Glomerular visceral epithelial cell (primary cell): Measurements from ENCODE around the gene CD209.
"Not testable (repeated sequence)": the region's sequence is repeated elsewhere in the genome, so short reads cannot be mapped to it uniquely, and the experiment has no call there.

Experiments used
- DNase-seq: peaks from one replicate; pipeline ENCODE4 v3.0.0-alpha.2; 2016; ENCODE audit errors: extremely low spot score

The CD209 gene

GRCh38 chr19:7767487-7767886 lies 20.2 kb upstream of the CD209 start:
- DNase-seq = no peak

DNA sequence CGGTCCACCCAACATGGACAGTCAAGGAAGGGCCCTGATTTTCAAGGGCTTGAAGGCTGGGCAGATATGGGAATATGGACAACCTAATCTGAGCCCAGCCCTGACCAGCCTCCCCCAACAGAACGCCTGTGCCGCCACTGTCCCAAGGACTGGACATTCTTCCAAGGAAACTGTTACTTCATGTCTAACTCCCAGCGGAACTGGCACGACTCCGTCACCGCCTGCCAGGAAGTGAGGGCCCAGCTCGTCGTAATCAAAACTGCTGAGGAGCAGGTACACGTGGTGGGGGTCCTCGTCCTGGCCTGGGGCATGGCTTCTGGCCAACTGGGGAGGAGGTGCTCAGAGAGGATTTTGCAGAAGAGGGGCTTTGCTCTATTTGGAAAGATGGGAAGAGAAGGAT lies 19.2 kb upstream of the CD209 start:
- no peak for DNase-seq

DNA sequence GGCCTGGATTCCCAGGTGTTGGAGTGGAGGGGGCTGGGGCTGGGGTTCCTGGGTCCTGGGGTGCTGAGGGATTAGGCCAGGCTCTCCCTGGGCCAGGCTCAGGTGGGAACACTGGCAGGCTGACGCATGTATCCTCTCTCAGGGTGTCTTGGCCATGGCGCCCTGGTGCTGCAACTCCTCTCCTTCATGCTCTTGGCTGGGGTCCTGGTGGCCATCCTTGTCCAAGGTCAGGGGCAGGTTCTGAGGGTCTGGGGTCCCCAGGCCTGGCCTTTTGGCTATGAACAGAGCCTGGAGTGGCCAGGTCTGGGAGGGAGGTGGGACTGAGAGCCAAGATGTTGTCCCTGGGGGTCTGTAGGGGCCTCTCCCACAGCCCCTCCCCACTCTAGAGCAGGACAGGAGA lies 17.7 kb upstream of the CD209 start:
- not testable (repeated sequence) for DNase-seq

DNA sequence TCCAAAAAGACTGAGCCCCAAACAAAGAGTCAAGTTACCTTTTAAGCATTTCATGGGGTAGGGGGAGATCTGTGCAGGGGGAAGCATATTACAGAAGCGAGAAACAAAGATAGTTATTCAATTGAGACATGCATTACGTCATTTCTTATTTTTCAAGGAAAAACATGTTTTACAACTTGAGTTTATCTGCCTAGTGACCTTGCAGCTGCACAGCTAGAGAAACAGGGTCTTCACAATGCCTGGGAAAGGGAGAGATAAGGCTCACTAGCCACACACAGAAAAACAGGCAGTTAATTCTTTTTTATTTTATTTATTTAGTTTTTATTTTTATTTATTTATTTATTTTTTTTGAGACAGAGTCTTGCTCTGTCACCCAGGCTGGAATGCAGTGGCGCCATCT lies 16.8 kb upstream of the CD209 start:
- DNase-seq = not testable (repeated sequence)

- no peak for DNase-seq
Observed at GRCh38 chr19:7763696-7764095, 16.4 kb upstream of the CD209 start.

- DNase-seq = no peak
Observed at GRCh38 chr19:7762719-7763293, 15.5 kb upstream of the CD209 start, which contains the start of gene CLEC4M. TSS of gene CLEC4M (plus strand) at chr19:7763243. CDS start at chr19:7763267, 24 bp downstream.

GRCh38 chr19:7759156-7759555 lies 11.8 kb upstream of the CD209 start:
- no peak for DNase-seq

- no peak for DNase-seq
Observed at GRCh38 chr19:7757358-7757757, 10.0 kb upstream of the CD209 start.

DNA sequence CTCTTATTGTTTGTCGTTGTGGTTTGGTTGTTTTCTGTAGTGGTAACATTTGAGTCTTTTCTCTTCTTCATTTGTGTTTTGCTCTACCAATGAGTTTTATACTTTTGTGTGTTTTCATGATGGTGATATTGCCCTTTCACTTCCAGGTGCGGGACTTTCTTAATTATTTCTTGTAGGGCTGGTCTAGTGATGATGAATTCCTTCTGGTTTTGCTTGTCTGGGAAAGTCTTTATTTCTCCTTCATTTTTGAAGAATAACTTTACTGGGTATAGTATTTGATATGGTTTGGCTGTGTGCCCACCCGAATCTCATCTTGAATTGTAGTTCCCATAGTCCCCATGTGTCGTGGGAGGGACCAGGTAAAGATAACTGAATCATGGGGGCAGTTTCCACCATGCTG lies 8.9 kb upstream of the CD209 start:
- DNase-seq = no peak

DNA sequence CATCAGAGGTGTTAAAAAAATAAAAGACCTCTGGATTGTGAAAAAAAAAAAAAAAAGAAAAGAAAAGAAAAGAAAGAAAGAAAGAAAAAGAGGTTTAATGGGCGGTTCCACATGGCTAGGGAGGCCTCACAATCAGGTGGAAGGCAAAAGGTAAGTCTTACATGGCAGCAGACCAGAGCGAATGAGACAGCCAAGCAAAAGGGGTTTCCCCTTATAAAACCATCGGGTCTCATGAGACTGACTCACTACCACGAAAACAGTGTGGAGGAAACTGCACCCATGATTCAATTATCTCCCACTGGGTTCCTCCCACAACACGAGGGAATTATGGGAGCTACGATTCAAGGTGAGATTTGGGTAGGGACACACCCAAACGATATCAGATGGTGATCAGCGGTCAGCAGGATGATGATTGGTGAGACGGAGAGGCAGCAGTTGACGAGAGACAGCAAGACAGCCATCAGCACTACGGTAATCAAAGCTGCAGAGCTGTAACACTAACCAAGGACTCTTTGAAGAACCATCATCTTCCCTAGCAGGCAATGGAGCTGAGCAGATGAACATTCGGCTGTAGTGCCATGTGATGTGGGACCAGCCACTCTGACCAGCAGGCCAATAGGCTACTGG lies 3.9 kb upstream of the CD209 start:
- DNase-seq = peak; percentile 17

- DNase-seq = no peak
Observed at GRCh38 chr19:7748756-7749155, 1.4 kb upstream of the CD209 start.

- DNase-seq = no peak
Observed at GRCh38 chr19:7748171-7748570, 837 bp upstream of the CD209 start.

DNA sequence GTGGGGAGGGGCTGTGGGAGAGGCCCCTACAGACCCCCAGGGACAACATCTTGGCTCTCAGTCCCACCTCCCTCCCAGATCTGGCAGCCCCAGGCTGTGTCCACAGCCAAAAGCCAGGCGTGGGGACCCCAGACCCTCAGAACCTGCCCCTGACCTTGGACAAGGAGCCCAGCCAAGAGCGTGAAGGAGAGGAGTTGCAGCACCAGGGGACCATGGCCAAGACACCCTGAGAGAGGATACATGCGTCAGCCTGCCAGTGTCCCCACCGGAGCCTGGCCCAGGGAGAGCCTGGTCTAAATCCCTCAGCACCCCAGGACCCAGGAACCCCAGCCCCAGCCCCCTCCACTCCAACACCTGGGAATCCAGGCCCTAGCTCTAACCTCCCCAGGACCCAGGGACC lies 1.0 kb downstream of the CD209 start:
- DNase-seq = not testable (repeated sequence)

GRCh38 chr19:7744871-7745650 lies 2.3 kb downstream of the CD209 start:
- no peak for DNase-seq

DNA sequence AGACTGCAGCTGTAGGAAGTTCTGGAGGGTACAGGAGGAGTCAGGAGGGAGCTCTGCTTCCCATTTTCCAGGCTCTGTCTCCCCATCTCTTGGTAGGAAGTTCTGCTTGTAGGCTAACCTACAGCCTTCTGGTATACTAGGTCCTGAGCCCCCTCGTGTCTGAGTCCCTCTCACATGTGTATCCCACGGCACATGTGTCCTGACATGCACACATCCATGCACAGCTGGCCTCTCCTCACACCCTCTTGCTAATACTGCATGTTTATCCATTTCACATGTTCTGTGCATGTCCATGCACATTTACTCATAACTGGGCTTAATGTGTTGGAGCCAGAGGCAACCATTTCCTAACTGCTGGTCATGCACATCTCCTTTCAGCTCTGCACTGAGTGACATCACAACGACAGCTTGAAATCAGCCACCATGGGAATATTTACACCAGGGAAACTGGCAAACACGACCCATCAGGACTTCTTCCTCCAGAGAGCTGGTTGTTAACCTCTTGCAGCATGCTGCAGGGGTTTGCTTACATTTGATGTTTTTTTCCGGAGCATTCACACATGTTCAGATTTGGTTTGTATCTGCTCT lies 3.0 kb downstream of the CD209 start:
- no peak for DNase-seq

- DNase-seq = no peak
Observed at GRCh38 chr19:7743425-7743841, 3.9 kb downstream of the CD209 start.

DNA sequence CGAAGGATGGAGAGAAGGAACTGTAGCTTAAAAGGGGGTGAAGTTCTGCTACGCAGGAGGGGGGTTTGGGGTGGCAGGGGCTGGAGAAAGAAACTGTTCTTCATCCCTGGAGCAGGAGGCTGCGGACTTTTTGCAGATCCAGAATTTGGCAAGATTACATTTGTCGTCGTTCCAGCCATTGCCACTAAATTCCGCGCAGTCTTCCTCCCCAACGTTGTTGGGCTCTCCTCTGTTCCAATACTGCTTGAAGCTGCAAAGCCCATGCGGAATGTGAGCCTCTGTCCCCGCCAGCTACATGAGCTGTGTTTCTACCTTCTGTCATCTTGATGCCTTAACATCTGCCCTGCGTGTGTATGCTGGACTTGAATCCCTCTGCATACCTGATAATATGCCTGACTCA lies 4.3 kb downstream of the CD209 start:
- no peak for DNase-seq

DNA sequence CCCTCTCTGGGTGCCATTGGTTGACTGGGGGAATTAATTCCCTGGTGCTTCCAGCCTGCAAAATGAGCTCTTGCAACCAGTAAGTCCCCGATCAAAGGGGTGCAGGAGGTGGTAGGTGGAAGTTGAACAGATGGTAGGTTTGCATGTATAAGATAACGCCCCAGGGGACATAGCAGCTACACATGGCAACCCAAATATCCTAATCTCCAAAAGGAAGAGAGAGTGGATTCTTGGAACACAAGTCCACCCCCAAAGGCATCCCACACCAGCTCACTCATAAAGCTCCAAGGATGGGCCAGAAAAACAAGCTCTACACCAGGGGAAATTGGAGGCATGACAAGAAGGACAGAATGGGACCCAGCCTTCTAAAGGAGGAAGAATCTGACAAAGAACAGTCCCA lies 4.8 kb downstream of the CD209 start:
- no peak for DNase-seq

- DNase-seq = no peak
Observed at GRCh38 chr19:7740682-7741054, 6.7 kb downstream of the CD209 start.

DNA sequence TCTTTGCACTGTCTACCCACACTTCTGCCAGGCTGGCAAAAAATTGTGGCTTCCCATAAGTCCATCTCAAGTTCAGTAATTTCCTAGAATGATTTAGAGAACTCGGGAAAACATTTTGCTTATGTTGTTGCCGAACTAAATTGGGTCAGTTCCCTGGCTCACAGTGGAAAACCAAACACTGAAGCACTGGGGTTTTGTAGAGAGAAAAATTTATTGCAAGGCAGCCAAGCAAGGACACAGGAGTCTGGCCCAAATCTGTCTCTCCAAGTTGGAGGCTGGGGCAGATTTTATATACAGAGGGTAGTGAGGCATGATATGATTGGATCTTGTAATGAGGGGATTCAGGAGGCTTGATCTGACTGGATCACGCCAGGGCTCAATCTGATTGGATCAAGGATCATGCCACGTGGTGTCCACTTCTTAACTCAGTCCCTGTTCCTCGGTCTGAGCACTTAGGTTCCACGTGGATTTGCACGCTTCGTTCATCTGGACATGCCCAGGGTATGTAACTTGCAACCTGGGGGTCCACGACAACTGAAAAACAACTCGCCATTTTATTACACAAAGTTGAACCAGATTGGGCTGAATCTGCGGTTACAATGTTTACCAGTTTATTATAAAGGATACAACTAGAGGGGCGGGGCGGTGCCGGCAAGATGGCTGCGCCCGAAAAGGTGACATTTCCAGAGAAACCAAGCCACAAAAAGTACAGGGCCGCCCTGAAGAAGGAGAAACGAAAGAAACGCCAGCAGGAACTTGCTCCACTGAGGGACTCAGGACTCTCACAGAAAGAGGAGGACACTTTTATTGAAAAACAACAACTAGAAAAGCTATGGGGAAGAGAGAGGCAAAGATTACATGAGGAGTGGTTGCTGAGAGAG lies 7.3 kb downstream of the CD209 start:
- no peak for DNase-seq

- no peak for DNase-seq
Observed at GRCh38 chr19:7739211-7739755, 8.1 kb downstream of the CD209 start.
